CD1c-positive myeloid dendritic cell (primary cell): Measurements from ENCODE around the gene ESX1.
"Not testable (repeated sequence)": the region's sequence is repeated elsewhere in the genome, so short reads cannot be mapped to it uniquely, and the experiment has no call there.

Source experiments
- DNase-seq: peaks from one replicate; pipeline ENCODE4 v3.0.0-alpha.2; 2016; ENCODE audit errors: extremely low spot score

ESX1 gene

DNA sequence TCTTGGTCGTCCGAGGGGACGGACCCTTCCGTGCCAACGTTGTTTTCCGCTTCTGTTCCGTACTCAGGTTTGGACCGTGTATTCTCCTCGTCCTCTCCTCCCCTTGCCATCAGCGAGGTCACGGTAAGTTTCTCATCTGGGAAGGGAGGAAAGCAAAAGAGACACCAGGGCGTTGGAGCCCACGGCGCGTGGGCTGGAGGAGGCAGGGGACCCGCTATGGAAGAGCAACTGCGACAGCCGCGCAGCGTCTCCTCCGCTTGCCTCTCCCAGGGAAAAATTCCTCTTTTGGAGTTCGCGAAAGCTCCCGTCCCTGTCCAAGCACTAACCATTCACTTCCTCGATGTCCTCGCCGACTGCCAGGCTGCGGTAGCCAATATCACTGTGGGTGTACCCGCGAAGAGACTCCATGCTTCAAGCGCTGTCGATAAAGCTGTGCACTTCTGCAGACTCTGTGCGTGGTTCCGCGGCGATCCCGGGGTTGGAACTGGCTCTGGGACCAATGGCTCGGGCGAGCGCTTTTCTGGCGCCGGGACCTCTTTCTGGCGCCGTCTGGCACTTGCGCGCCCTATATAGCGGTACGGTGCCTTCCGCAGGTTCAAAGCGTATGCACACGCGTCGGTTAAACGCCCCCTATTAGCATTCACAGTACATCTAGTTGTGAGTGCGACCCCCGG is at the start of gene ESX1:
ESX1 (minus strand) TSS at position 492 of the 674 bp plus-strand sequence; CDS start at position 408, 84 bp downstream.
- DNase-seq = no peak

DNA sequence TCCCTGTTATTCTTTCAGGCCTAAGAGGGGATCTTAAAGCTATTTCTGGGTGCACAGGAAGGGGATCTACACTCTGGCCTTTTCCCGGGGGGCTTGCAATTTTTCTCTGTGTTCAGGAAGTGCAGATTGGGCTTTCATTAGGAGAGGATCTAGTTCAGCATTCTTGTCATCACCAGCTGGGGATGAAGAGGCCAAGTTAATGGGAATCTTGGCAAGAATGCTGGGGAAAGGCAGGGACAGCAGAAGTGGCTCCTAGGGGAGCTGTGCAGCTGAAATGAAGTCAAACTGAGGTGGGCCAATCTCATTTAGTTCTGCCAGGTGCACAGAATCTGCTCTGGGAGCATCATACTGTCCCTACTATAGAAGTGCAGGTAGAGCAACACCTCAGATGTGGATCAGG is 40.9 kb upstream of the ESX1 start:
- no peak for DNase-seq

DNA sequence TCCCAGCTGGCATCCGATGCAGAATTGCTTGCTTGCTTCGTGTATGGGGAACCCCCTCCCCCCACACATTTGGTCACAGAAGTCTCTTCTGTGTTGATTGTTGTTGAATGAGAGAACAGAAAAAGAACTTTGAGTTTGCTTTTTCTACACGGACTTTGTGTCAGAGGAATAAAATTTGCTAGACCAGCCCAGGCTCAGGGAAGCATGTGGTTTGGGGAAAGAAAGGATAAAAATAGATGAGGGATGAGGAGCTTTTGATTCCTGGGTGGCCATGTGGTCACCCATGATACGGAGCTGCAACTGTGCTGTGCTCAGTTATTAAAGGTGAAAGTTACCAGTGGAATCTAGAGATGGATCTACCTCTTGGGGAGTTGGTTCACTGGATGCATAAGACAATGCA is 34.2 kb upstream of the ESX1 start:
- DNase-seq = no peak

DNA sequence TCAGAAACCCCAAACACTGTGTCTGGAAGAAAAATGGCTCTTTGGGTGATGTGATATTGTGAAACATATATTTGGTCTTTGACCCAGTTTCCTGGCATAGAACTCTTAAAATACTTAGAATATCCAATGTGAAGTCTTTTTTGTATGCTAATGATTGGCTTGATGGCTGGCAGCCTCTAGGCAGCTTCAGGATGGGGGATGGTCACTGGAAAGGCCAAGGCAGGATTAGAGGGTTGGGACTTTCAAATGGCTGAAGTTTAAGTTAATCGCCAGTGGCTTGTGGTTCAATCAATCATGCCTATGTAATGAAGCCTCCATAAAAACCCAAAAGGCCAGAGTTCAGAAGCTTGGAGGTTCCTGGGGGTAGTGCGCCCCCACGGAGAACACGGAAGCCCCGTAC is 33.5 kb upstream of the ESX1 start:
- DNase-seq = no peak

DNA sequence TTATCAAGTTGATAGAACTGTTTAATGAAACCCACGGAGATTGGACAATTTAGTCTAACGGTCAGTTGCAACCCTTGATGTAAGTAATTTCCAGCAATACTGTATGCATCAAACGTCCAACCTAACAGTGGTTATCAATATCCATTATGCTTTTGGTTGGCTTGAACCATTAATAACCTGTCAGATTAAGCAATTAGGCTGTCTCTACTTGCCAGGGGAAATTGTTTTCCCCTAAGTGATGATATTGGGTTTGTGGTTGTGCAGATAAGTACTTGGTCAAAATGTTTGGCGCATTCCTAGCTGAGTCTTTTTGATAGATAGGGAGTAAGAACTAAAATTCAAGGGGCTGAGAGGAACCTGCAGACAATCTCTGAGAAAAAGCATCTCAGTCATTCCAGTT is 30.5 kb upstream of the ESX1 start:
- DNase-seq = no peak

DNA sequence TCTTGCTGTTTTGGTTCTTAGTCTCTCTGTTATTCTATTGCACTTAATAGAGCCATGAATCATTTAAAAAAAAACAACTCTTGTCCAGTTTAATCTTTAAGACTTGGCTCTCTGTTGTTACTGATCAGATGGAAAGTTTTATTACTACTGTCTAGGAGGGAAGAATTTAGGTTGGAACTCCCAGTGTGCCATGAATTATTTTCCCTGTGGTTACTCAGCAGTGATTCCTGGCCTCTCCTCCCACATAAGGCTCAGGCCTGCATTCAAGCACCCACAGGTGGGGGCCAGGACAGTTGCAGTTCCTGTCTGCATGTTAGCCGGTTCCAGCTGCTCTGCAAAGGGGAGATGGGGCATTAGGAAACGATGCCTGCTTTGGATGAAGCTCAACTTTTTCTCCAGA is 29.8 kb upstream of the ESX1 start:
- DNase-seq = no peak

DNA sequence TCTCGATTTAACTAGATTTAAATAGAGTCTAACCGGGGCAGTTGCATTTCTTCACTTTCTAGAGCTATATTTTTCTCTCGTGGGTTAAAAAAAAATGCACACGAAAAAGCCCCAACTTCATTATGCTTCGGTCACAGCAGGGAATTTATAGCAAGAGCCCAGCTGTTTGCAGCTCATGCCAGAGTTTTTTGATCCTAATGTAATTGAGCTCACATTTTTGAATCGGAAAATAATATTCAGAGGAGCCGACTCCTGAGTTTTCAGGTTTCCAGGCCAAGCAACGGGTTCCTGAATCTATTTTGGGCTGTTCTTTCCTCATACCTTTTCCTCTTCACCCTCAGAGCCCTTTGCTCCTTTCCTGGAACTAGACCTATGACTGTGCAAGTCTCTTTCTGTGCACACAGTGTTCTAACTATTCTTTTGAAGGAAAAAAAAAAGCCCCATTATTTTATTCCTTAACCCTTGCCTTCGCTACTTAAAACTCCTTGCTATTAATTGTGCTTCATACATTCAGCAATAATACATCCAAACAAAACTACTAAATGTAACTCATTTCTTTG is 27.5 kb upstream of the ESX1 start:
- no peak for DNase-seq

DNA sequence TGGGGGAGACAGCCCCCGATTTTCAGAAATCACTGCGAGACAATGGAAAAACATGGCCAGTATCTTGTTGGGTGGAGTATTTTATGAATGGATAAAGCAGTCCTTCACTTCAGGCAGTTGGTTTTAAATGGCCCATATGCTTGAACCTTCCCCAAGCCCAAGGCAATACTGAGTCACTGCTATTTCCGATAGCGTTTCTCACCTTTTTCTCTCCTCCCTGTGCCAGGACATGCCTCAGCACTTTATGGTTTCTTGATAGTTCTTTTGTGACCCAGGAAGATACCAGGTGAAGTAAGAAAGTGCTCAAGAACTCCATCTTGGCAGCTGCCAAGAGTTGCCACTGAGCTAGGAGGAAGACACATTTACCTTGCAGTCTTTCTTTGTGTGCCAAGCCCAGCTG is 26.8 kb upstream of the ESX1 start:
- no peak for DNase-seq

DNA sequence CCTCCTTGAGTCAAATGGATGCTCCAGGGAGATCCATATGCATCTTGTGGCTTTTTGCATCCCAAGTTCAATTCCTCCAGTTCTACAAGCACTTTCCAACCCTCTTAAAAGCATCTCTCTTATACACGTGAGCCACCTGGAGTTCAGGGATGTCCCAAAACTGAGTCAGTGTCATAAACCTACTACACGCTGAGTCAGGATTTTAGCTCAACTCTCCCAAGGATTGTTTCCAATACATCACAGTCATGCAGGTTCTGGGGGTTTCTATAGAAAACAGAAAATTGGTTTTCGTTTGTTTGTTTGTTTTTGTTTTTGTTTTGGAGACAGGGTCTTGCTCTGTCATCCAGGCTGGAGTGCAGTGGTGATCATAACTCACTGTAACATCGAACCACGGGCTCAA is 25.9 kb upstream of the ESX1 start:
- DNase-seq = no peak

DNA sequence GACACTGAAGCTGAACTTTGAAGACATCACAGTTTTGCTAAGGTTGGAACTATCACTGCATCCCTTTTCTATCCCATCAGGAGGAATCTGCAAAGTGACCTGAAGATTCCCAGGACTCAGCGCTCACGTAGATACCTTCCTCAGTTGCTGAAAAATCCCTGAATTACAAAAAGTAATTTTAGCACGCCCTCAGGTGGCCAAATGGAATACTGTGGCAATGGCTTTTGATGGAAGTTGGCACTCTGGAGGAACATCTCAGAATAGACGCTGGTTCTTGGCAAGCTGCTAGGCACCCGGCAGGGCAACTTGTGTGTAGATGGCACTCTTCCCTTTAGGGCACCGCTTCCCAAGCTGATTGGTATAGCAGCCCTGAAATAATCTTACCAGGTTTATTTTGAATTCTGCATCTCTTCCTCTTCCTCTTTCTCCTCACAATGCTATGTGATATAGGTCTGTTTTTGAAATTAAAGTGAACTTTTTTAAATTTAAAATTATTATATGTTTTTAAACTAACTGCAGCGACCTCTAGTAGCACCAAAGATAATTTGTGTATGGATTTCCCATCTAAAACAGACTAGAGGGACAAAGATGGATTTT is 16.3 kb upstream of the ESX1 start:
- peak; percentile 17 for DNase-seq

DNA sequence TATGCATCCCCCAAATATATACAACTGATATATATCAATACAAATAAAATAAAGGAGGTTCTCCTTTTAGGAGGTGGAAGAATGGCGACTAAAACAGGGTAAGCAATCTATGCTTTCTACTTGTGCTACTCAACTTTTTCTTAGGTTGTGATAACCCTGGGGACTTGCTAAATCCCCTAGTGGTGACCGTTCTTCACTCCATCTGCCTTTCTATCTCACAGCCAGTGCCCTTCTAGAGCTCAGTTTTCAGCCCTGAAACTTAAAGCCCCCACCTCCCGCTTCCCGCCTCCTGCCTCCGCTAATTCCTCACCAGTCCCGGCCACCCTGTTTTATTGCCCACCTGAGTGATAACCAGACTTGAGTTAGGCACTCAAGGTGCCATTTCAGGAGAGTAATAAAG is 15.5 kb upstream of the ESX1 start:
- DNase-seq = no peak

DNA sequence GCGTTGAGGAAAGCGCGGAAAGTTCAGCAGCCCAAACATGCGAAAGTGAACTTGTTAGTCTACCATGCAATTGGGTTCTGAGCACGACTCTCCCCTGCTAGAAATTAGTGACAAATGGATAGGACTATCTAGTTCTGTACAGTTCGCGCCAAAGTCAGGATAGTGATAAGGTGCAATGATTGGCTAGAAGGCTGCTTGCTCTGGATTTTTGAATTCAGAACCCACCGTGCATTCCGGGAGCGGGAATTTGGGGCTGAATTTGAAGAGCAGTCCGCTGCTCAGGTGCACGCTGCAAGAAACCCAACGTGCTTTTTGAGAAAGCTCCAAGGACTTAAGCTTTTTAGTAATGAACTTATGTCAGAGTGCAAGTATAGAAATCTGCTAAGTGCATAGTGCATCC is 732 bp upstream of the ESX1 start:
- DNase-seq = no peak

DNA sequence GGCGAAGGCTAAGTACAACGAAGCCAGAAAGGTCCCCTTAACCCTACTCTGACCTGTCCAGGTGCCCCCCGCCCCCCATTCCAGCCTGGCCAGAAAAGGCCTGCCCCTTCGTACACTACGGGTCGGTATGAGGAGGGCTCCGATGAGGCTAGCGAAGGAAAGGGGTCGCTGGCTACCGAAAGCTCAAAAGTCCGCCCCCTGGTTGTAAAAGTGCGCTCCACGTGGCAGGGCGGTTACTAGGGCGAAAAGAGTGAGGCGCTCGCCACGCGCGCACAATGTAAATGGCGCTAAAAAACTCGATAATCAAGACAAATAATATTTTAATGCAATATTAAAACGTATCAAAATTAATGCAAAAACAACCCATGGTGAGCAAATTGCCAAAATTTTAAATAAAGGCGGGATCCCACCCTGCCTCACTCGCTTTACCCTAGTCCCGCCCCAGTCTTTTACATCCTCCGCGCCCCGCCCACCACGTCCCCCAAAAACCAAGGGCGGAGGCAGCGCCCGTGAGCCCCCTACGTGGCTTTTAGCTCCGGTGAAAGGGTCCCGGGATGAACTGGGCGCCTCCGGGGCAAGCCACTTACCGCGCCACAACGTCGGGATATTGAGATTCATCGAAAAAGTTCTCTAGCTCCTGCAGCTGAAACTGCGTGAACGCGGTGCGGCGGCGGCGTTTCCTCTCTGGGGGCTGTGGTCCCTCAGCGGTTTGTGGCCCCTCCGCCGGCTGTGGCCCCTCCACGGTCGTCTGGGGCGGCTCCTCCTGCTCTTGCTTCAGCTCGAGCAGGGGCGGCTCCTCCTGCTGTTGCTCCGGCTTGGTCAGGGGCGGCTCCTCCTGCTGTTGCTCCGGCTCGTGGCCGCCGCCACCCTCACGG is 929 bp downstream of the ESX1 start:
- DNase-seq = no peak

DNA sequence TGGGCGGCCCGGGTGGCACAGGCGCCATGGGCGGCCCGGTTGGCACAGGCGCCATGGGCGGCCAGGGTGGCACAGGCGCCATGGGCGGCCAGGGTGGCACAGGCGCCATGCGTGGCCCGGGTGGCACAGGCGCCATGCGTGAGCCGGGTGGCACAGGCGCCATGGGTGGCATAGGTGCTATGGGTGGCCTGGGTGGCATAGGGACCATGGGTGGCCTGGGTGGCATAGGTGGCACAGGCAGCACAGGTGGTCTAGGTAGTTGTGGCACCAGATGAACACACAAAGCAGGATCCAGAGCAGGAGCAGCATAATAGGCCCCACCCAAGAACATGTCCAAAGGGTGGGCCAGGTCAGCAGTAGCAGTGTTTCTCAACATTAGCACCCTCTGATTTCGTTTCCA is 4.3 kb downstream of the ESX1 start:
- no peak for DNase-seq

DNA sequence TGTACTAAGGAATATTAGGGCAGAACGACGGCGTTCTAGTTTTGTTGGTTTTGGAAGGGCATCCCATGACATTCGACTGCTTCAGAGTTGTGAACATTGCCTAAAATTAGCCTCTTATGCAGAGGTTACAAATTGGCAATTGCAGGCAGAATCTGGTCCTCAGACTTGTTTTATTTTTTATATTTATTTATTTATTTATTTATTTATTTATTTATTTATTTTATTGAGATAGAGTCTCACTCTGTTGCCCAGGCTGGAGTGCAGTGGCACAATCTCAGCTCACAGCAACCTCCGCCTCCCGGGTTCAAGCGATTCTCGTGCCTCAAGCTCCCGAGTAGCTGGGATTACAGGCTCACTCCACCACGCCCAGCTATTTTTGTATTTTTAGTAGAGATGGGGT is 24.7 kb downstream of the ESX1 start:
- DNase-seq = not testable (repeated sequence)

DNA sequence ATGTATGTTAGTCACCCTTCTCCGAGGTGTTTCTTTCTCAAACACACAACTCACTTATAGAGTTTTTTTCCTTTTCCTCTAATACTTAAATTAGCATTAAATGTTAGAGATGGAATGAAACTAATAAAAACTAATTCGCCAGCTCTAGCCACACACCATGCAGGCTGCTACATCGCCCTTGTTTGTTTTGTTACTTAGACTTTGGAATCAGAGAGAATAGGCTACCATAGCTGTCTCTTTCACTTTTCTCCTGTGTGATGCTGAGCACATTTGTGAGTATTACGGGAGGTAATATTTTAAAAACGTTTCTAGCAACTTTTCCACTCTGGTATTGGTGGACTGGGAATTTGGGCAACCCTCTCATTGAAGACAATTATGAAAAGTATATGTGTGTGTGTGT is 43.5 kb downstream of the ESX1 start:
- DNase-seq = no peak

DNA sequence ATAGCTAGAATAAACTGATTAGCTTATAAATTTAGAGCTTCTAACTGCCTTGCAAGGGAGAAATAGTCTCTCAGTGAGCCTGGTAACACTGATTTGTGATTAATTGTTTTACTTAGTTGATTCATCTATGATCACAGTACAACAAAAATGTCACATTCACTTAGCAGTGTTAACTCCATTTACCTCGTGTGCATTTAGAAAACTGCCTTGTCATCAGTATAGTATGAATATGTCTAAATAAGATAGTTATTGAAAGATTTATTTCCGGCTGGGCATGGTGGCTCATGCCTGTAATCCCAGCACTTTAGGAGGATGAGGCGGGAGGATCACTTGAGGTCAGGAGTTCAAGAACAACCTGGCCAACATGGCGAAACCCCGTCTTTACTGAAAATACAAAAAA is 49.2 kb downstream of the ESX1 start:
- DNase-seq = no peak
